ENCODE measurements around the gene NPSR1. TPM values are rescaled to one million over a fixed set of nuclear protein-coding genes. Genes with fewer than 3 reads are reported as not detected.
"Not testable (repeated sequence)": the region's sequence is repeated elsewhere in the genome, so short reads cannot be mapped to it uniquely, and the experiment has no call there.

Gene NPSR1
- polyA plus RNA-seq (2014; cell fraction: cytosol; rRNA removed) = not detected in 2 replicates
- polyA plus RNA-seq (2014; cell fraction: nucleus; rRNA removed) = not detected in 2 replicates

DNA sequence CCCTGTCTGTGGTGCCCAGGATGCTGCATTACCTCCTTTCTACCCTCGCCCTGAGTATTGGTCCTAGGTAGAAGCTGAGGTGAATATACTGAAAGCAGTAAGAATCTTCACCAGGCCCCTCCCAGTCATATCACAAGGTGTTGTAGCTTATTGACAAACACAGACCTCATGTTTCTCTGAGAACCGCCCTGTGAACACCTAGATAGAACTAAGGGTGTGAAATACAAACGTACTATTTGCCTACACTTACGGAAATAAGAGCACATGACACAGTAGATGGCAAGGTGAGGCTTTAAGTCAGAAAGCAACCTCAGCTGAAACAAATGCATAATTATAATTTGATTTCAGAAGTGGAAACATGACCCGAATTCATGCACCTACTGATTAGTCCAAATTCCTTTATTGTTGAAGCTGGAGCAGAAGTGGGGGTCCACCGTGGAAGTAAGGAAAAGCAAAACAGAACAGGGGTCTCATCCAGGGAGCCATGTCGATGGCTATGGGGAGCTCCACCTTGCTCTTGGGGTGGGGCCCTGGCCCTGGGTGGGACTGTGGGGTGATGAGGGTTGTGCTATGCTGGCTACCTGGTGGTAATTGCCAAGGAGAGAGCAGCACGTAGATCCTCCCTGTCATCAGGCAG, at the start of gene NPSR1:
Gene NPSR1 (plus strand): TSS at position 587 of the 637 bp plus-strand sequence. CDS start 195 bp downstream, outside the sequence.
- no peak for DNase-seq (ENCODE audit: low spot score)

DNA sequence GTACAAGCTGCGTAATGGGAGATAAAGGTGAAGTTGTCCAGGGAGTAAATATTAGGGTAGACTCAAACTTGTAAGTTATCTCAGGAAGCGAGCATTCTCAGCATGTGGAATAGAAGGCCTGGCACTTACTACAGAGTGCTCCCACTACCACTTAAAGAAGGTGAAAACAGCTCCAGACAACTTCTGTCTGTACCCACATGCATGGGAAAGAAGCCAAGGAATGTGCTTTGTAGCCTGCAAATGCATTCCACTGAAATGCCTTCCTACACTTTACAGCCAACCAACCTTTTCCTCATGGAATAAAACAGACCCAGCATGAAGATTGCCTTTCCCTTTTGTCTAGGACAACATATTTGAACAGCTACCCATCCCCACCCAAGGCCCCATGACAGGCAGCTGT, 45.4 kb upstream of the NPSR1 start:
- DNase-seq (ENCODE audit: low spot score) = no peak

GRCh38 chr7:34620425-34620824, 37.6 kb upstream of the NPSR1 start:
- DNase-seq (ENCODE audit: low spot score) = no peak

DNA sequence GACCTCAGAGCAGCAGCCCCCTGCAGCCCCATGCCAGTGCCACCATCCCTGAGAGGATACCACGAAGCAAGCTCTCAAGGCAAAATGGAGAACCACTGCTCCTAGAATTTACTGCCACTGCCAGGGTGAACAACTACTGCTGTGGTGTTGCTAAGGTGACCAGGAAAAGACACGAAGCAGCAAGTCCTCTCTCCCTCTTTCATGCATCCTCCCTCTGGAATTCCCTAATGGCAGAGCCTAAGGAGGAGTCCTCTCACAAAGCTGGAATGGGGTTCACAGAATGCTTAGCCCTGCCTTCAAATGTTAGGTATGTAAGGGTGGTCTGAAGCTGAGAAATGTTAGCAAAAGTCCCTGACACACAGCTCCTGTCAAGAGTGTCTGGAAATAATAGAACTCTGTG, 35.8 kb upstream of the NPSR1 start:
- no peak for DNase-seq (ENCODE audit: low spot score)

DNA sequence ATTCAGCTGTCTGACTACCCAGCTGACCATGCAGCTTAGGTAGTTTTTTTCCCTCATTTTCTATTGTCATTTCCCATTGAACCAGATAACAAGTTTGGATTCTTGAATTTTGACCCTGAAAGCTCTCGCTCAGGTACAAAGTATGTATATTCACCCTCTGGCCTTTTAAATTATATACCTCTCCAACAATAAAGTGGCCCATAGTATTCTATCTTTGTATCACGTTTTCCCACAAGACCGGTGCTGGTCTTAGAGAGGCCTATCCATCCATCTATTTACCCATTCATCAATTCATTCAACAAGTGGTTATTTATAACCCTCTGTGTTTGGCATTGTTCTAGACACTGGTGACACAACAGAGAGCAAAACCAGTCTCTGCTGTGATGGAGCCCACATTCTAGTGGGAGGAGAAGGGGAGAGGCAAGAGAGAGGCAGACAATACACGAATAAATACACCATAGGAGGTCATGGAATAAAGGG, 35.2 kb upstream of the NPSR1 start:
- DNase-seq (ENCODE audit: low spot score) = no peak

GRCh38 chr7:34628618-34629017, 29.4 kb upstream of the NPSR1 start:
- DNase-seq (ENCODE audit: low spot score) = not testable (repeated sequence)

GRCh38 chr7:34652809-34653208, 5.2 kb upstream of the NPSR1 start:
- no peak for DNase-seq (ENCODE audit: low spot score)

- DNase-seq (ENCODE audit: low spot score) = no peak
Measured at GRCh38 chr7:34653787-34654186, 4.2 kb upstream of the NPSR1 start.

DNA sequence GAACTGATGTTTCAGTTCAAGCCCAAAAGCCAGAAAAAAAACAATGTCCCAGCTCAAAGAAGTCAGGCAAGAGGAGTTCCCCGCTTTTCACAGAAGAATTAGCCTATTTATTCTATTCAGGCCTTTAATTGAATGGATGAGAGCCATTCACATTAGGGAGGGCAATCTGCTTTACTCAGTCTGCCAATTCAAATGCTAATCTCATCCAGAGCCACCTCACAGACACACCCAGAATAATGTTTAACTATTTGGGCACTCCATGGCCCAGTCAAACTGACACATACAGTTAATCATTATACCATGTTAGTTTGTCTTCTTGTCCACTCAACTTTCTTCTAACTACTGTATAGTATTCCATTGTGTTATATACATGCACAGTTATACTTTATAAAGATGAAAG, 2.6 kb upstream of the NPSR1 start:
- DNase-seq (ENCODE audit: low spot score) = no peak

DNA sequence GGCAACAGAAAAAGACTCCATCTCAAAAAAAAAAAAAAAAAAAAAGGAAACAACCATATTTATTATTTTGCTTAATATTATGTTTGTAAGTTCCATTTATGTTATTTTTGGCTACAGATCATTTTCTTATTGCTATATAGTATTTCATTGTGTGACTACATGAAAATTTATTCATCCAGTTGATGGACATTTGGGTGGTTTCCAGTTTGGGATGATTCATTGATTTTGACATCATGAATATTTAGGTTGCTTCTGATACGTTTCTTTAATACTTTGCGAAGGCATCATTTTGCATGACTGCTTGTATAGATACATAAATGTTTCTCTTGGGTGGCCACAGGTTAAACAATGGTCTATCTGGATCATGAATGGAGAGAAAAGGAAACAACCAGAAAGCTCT, 2.0 kb upstream of the NPSR1 start:
- no peak for DNase-seq (ENCODE audit: low spot score)

GRCh38 chr7:34659472-34660075, 1.6 kb downstream of the NPSR1 start:
- DNase-seq (ENCODE audit: low spot score) = no peak

- no peak for DNase-seq (ENCODE audit: low spot score)
Measured at GRCh38 chr7:34662058-34662708, 4.2 kb downstream of the NPSR1 start.

- DNase-seq (ENCODE audit: low spot score) = no peak
Measured at GRCh38 chr7:34664755-34665154, 6.7 kb downstream of the NPSR1 start.

DNA sequence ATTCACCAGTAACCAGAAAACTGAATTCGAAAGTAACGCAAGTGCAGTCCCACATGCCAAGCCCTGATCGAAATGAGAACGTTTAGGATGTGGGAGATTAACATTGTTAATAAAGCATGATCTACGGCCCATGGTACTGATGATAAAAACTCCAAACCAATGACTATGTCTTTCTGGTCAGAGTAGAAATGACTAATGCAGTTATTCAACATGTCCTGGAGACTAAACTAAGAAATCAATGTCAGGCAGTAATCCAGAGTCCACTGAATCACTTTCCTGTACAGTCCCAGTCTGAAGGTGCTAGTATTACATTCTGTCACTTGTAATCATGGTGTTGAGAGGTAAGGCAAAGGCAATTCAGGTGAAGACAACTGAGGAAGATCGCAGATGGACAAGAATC, 14.4 kb downstream of the NPSR1 start:
- DNase-seq (ENCODE audit: low spot score) = no peak

DNA sequence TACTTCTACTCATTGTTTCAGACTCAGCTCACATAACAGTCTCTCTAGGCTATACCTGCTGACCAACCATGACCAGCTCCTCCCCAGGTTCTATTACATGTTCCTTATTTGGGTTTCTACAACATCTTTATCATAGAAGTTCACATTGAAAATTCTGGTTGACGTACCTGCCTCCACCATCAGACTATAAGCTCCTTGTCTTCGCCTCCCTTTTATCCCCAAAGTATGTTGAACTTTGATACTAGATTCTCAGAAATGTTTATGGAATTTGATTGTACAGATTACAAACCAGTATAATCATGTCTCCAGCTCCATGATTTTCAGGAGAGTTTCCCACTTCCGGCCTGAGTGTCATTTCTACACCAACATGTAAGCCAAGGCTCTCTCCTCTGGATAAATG, 15.0 kb downstream of the NPSR1 start:
- no peak for DNase-seq (ENCODE audit: low spot score)

GRCh38 chr7:34675749-34676374, 17.8 kb downstream of the NPSR1 start:
- no peak for DNase-seq (ENCODE audit: low spot score)

GRCh38 chr7:34677491-34677890, 19.5 kb downstream of the NPSR1 start:
- DNase-seq (ENCODE audit: low spot score) = no peak

DNA sequence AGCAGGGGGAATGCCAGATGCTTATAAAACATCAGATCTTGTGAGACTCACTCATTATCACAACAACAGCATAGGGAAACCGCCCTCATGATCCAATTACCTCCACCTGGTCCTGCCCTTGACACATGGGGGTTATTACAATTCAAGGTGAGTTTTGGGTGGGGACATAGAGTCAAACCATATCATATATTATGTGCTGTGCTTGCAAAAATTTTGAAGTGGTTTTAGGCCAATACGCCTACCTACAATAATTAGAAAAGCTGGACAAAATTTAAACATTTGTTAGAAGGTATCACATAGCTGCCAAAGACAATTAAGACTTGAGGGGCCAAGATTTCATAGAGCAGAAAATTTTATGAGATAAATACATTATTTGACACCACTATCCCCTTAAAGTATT, 29.5 kb downstream of the NPSR1 start:
- DNase-seq (ENCODE audit: low spot score) = no peak

DNA sequence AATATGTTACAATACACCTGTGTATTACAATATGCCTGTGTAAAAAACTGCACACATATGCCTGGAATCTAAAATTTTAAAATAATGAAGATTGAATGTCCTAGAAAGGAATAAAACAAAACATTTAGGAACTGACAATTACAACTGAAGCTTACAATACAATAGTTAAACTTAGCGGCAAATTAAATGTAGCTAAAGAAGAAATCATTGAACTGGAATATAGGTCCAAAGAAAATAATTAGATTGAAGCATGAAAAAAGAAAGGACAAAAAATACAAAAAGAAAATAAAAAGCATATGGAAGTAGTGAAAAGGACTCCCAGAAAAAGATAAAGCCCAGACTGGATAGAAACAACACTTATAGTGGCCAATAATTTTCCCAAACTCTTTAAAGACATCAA, 38.4 kb downstream of the NPSR1 start:
- DNase-seq (ENCODE audit: low spot score) = no peak

GRCh38 chr7:34709771-34710170, 51.8 kb downstream of the NPSR1 start:
- no peak for DNase-seq (ENCODE audit: low spot score)

GRCh38 chr7:34718867-34719266, 60.8 kb downstream of the NPSR1 start:
- DNase-seq (ENCODE audit: low spot score) = no peak

DNA sequence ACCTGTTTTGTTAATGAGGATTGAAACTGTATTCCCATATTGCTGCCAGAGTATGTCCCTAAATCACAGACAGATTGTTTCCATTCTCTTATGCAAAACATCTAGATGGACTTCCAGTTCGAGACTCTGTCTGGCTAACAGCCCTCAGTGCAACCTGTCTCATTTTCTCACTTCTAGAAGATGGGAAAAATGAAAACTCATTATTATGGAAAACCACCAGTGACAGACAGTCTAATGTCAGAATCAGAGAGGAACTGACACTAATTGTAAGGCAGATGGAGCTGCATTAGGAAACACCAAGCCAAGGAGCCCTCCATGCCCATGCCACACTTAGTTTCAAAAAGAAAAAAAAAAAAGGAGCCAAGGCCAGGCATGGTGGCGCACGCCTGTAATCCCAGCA, 61.6 kb downstream of the NPSR1 start:
- no peak for DNase-seq (ENCODE audit: low spot score)
